Activated CD8-positive, alpha-beta memory T cell treated with anti-CD3 and anti-CD28 coated beads for 1 hour (primary cell): ENCODE results near the gene TAS2R46.
"Not testable (repeated sequence)": the region's sequence is repeated elsewhere in the genome, so short reads cannot be mapped to it uniquely, and the experiment has no call there.

Experiments used
- DNase-seq, 2 donors: peaks; one replicate each; pipeline ENCODE4 v3.0.0-alpha.2; 2020; ENCODE audit warnings: low read depth in 1 of 2; ENCODE audit errors: extremely low read depth in 1 of 2

TAS2R46 gene

GRCh38 chr12:11062194-11062593, at the start of gene TAS2R46:
TSS of gene TAS2R46 (minus strand) at chr12:11062294. CDS start at chr12:11062294, 0 bp downstream.
- DNase-seq = not testable (repeated sequence)

- DNase-seq = not testable (repeated sequence)
Measured at GRCh38 chr12:11111213-11111612, 49.1 kb upstream of the TAS2R46 start.

GRCh38 chr12:11108862-11109261, 46.8 kb upstream of the TAS2R46 start:
- no peak for DNase-seq

GRCh38 chr12:11107719-11108118, 45.6 kb upstream of the TAS2R46 start:
- DNase-seq = no peak

GRCh38 chr12:11106288-11106687, 44.2 kb upstream of the TAS2R46 start:
- DNase-seq = no peak

- no peak for DNase-seq
Measured at GRCh38 chr12:11105546-11105945, 43.5 kb upstream of the TAS2R46 start.

- DNase-seq = not testable (repeated sequence)
Measured at GRCh38 chr12:11094910-11095309, 32.8 kb upstream of the TAS2R46 start.

- no peak for DNase-seq
Measured at GRCh38 chr12:11092128-11092527, 30.0 kb upstream of the TAS2R46 start, which contains the start of gene TAS2R43. TSS of gene TAS2R43 (minus strand) at chr12:11092313. CDS start at chr12:11092229, 84 bp downstream.

GRCh38 chr12:11089246-11089645, 27.2 kb upstream of the TAS2R46 start:
- DNase-seq = no peak

GRCh38 chr12:11085419-11085818, 23.3 kb upstream of the TAS2R46 start:
- no peak for DNase-seq

- DNase-seq = no peak
Measured at GRCh38 chr12:11081987-11082386, 19.9 kb upstream of the TAS2R46 start.

GRCh38 chr12:11078246-11078645, 16.2 kb upstream of the TAS2R46 start:
- DNase-seq = no peak

- no peak for DNase-seq
Measured at GRCh38 chr12:11075642-11076041, 13.5 kb upstream of the TAS2R46 start.

- no peak for DNase-seq
Measured at GRCh38 chr12:11071414-11071813, 9.3 kb upstream of the TAS2R46 start.

- no peak for DNase-seq
Measured at GRCh38 chr12:11070999-11071398, 8.9 kb upstream of the TAS2R46 start.

GRCh38 chr12:11069854-11070365, 7.8 kb upstream of the TAS2R46 start:
- no peak for DNase-seq

- no peak for DNase-seq
Measured at GRCh38 chr12:11067514-11067913, 5.4 kb upstream of the TAS2R46 start.

- no peak for DNase-seq
Measured at GRCh38 chr12:11059784-11060183, 2.3 kb downstream of the TAS2R46 start.

- no peak for DNase-seq
Measured at GRCh38 chr12:11059041-11059440, 3.1 kb downstream of the TAS2R46 start.

- no peak for DNase-seq
Measured at GRCh38 chr12:11055306-11055705, 6.8 kb downstream of the TAS2R46 start.

- not testable (repeated sequence) for DNase-seq
Measured at GRCh38 chr12:11049806-11050531, 12.1 kb downstream of the TAS2R46 start.

- DNase-seq = not testable (repeated sequence)
Measured at GRCh38 chr12:11041366-11041765, 20.7 kb downstream of the TAS2R46 start.

- DNase-seq = no peak
Measured at GRCh38 chr12:11040162-11040561, 21.9 kb downstream of the TAS2R46 start.
